Measurements from ENCODE around the gene AOPEP.

AOPEP gene

GRCh38 chr9:94851892-94852291, 125.4 kb downstream of the AOPEP start:
- Histone ChIP-seq H3K9me3 (ENCODE audit: control insufficient read depth in 1 of 2, low read length in 2 of 2) (no peaks in the 10 kb centered on the region), H3K4me3 (ENCODE audit: low read depth in 1 of 2, low read length in 2 of 2) (no peak overlapping the region), H3K27ac (ENCODE audit: low read length) (no peak overlapping the region), H3K4me1 (ENCODE audit: control insufficient read depth in 1 of 2, insufficient read depth in 2 of 2, low read length in 2 of 2) (no peaks in the 10 kb centered on the region), H3K27me3 (ENCODE audit: low read depth, low read length) (no peaks in the 10 kb centered on the region), H3K36me3 (ENCODE audit: control insufficient read depth in 1 of 2, insufficient read depth in 2 of 2, low read length in 2 of 2) (no peaks in the 10 kb centered on the region)

GRCh38 chr9:94852373-94852772, 125.9 kb downstream of the AOPEP start:
- H3K27ac ChIP-seq (ENCODE audit: low read length): no peak overlapping the region

GRCh38 chr9:94853887-94854286, 127.4 kb downstream of the AOPEP start:
- no peaks in the 10 kb centered on the region for H3K27me3 ChIP-seq (ENCODE audit: low read depth, low read length)
- no peak overlapping the region for H3K27ac ChIP-seq (ENCODE audit: low read length)
- no peaks in the 10 kb centered on the region for H3K4me1 ChIP-seq (ENCODE audit: control insufficient read depth in 1 of 2, insufficient read depth in 2 of 2, low read length in 2 of 2)
- no peak overlapping the region for H3K4me3 ChIP-seq (ENCODE audit: low read depth in 1 of 2, low read length in 2 of 2)
- H3K9me3 ChIP-seq (ENCODE audit: control insufficient read depth in 1 of 2, low read length in 2 of 2): no peaks in the 10 kb centered on the region
- H3K36me3 ChIP-seq (ENCODE audit: control insufficient read depth in 1 of 2, insufficient read depth in 2 of 2, low read length in 2 of 2): no peaks in the 10 kb centered on the region

More at GRCh38 chr9:94852373-94852772, 125.9 kb downstream of the AOPEP start:
- Histone ChIP-seq H3K36me3 (ENCODE audit: control insufficient read depth in 1 of 2, insufficient read depth in 2 of 2, low read length in 2 of 2) (no peaks in the 10 kb centered on the region), H3K27me3 (ENCODE audit: low read depth, low read length) (no peaks in the 10 kb centered on the region), H3K4me1 (ENCODE audit: control insufficient read depth in 1 of 2, insufficient read depth in 2 of 2, low read length in 2 of 2) (no peaks in the 10 kb centered on the region), H3K4me3 (ENCODE audit: low read depth in 1 of 2, low read length in 2 of 2) (no peak overlapping the region), H3K9me3 (ENCODE audit: control insufficient read depth in 1 of 2, low read length in 2 of 2) (no peaks in the 10 kb centered on the region)

- Histone ChIP-seq H3K27me3 (ENCODE audit: low read depth, low read length) (no peaks in the 10 kb centered on the region), H3K36me3 (ENCODE audit: control insufficient read depth in 1 of 2, insufficient read depth in 2 of 2, low read length in 2 of 2) (no peaks in the 10 kb centered on the region), H3K4me3 (ENCODE audit: low read depth in 1 of 2, low read length in 2 of 2) (no peak overlapping the region), H3K27ac (ENCODE audit: low read length) (no peak overlapping the region), H3K9me3 (ENCODE audit: control insufficient read depth in 1 of 2, low read length in 2 of 2) (no peaks in the 10 kb centered on the region), H3K4me1 (ENCODE audit: control insufficient read depth in 1 of 2, insufficient read depth in 2 of 2, low read length in 2 of 2) (no peaks in the 10 kb centered on the region)
These were observed 129.4 kb downstream of the AOPEP start for GRCh38 chr9:94855903-94856302.

GRCh38 chr9:94857791-94858190, 131.3 kb downstream of the AOPEP start:
- no peak overlapping the region for H3K4me3 ChIP-seq (ENCODE audit: low read depth in 1 of 2, low read length in 2 of 2)
- no peaks in the 10 kb centered on the region for H3K27me3 ChIP-seq (ENCODE audit: low read depth, low read length)
- H3K36me3 ChIP-seq (ENCODE audit: control insufficient read depth in 1 of 2, insufficient read depth in 2 of 2, low read length in 2 of 2): no peaks in the 10 kb centered on the region
- no peaks in the 10 kb centered on the region for H3K9me3 ChIP-seq (ENCODE audit: control insufficient read depth in 1 of 2, low read length in 2 of 2)
- peaks cover 0 to 7% of the 10 kb centered on the region in 2 donors for H3K4me1 ChIP-seq (ENCODE audit: control insufficient read depth in 1 of 2, insufficient read depth in 2 of 2, low read length in 2 of 2)
- no peak overlapping the region for H3K27ac ChIP-seq (ENCODE audit: low read length)

GRCh38 chr9:94859226-94859625, 132.7 kb downstream of the AOPEP start:
- no peaks in the 10 kb centered on the region for H3K36me3 ChIP-seq (ENCODE audit: control insufficient read depth in 1 of 2, insufficient read depth in 2 of 2, low read length in 2 of 2)
- H3K4me1 ChIP-seq (ENCODE audit: control insufficient read depth in 1 of 2, insufficient read depth in 2 of 2, low read length in 2 of 2): peaks cover 7 to 8% of the 10 kb centered on the region in 2 donors
- no peak overlapping the region for H3K27ac ChIP-seq (ENCODE audit: low read length)
- H3K27me3 ChIP-seq (ENCODE audit: low read depth, low read length): no peaks in the 10 kb centered on the region
- H3K9me3 ChIP-seq (ENCODE audit: control insufficient read depth in 1 of 2, low read length in 2 of 2): no peaks in the 10 kb centered on the region
- no peak overlapping the region for H3K4me3 ChIP-seq (ENCODE audit: low read depth in 1 of 2, low read length in 2 of 2)

- Histone ChIP-seq H3K27me3 (ENCODE audit: low read depth, low read length) (no peaks in the 10 kb centered on the region), H3K4me3 (ENCODE audit: low read depth in 1 of 2, low read length in 2 of 2) (no peak overlapping the region), H3K36me3 (ENCODE audit: control insufficient read depth in 1 of 2, insufficient read depth in 2 of 2, low read length in 2 of 2) (no peaks in the 10 kb centered on the region), H3K9me3 (ENCODE audit: control insufficient read depth in 1 of 2, low read length in 2 of 2) (no peaks in the 10 kb centered on the region), H3K4me1 (ENCODE audit: control insufficient read depth in 1 of 2, insufficient read depth in 2 of 2, low read length in 2 of 2) (peaks cover 7 to 11% of the 10 kb centered on the region in 2 donors), H3K27ac (ENCODE audit: low read length) (no peak overlapping the region)
These were observed 133.4 kb downstream of the AOPEP start for GRCh38 chr9:94859891-94860290.

GRCh38 chr9:94860678-94861588, 134.4 kb downstream of the AOPEP start:
- Histone ChIP-seq H3K27ac (ENCODE audit: low read length) (no peak overlapping the region), H3K9me3 (ENCODE audit: control insufficient read depth in 1 of 2, low read length in 2 of 2) (no peaks in the 10 kb centered on the region), H3K4me3 (ENCODE audit: low read depth in 1 of 2, low read length in 2 of 2) (no peak overlapping the region), H3K4me1 (ENCODE audit: control insufficient read depth in 1 of 2, insufficient read depth in 2 of 2, low read length in 2 of 2) (peaks cover 14 to 19% of the 10 kb centered on the region in 2 donors), H3K36me3 (ENCODE audit: control insufficient read depth in 1 of 2, insufficient read depth in 2 of 2, low read length in 2 of 2) (no peaks in the 10 kb centered on the region), H3K27me3 (ENCODE audit: low read depth, low read length) (no peaks in the 10 kb centered on the region)

GRCh38 chr9:94861589-94862272, 135.2 kb downstream of the AOPEP start:
- Histone ChIP-seq H3K36me3 (ENCODE audit: control insufficient read depth in 1 of 2, insufficient read depth in 2 of 2, low read length in 2 of 2) (no peaks in the 10 kb centered on the region), H3K27ac (ENCODE audit: low read length) (peak overlapping the region; percentile 19), H3K27me3 (ENCODE audit: low read depth, low read length) (no peaks in the 10 kb centered on the region), H3K4me1 (ENCODE audit: control insufficient read depth in 1 of 2, insufficient read depth in 2 of 2, low read length in 2 of 2) (peaks cover 14 to 24% of the 10 kb centered on the region in 2 donors), H3K9me3 (ENCODE audit: control insufficient read depth in 1 of 2, low read length in 2 of 2) (no peaks in the 10 kb centered on the region), H3K4me3 (ENCODE audit: low read depth in 1 of 2, low read length in 2 of 2) (no peak overlapping the region)

GRCh38 chr9:94864196-94864595, 137.7 kb downstream of the AOPEP start:
- no peaks in the 10 kb centered on the region for H3K27me3 ChIP-seq (ENCODE audit: low read depth, low read length)
- H3K4me1 ChIP-seq (ENCODE audit: control insufficient read depth in 1 of 2, insufficient read depth in 2 of 2, low read length in 2 of 2): peaks cover 28 to 40% of the 10 kb centered on the region in 2 donors
- peak overlapping the region; percentile 70 for H3K27ac ChIP-seq (ENCODE audit: low read length)
- H3K4me3 ChIP-seq (ENCODE audit: low read depth in 1 of 2, low read length in 2 of 2): no peak overlapping the region
- peaks cover 0 to 8% of the 10 kb centered on the region in 2 donors for H3K36me3 ChIP-seq (ENCODE audit: control insufficient read depth in 1 of 2, insufficient read depth in 2 of 2, low read length in 2 of 2)
- H3K9me3 ChIP-seq (ENCODE audit: control insufficient read depth in 1 of 2, low read length in 2 of 2): no peaks in the 10 kb centered on the region

GRCh38 chr9:94864862-94865509, 138.5 kb downstream of the AOPEP start:
- no peaks in the 10 kb centered on the region for H3K27me3 ChIP-seq (ENCODE audit: low read depth, low read length)
- H3K4me1 ChIP-seq (ENCODE audit: control insufficient read depth in 1 of 2, insufficient read depth in 2 of 2, low read length in 2 of 2): peaks cover 28 to 40% of the 10 kb centered on the region in 2 donors
- no peak overlapping the region for H3K4me3 ChIP-seq (ENCODE audit: low read depth in 1 of 2, low read length in 2 of 2)
- H3K36me3 ChIP-seq (ENCODE audit: control insufficient read depth in 1 of 2, insufficient read depth in 2 of 2, low read length in 2 of 2): peaks cover 0 to 8% of the 10 kb centered on the region in 2 donors
- H3K27ac ChIP-seq (ENCODE audit: low read length): peak overlapping the region; percentile 88
- H3K9me3 ChIP-seq (ENCODE audit: control insufficient read depth in 1 of 2, low read length in 2 of 2): no peaks in the 10 kb centered on the region
